Keratinocyte (primary cell): ENCODE data around the gene KLK6. TPM values are rescaled to one million over a fixed set of nuclear protein-coding genes. Genes with fewer than 3 reads are reported as not detected.

Source experiments
- DNase-seq: peaks from one replicate; pipeline ENCODE4 v3.0.0-alpha.2; 2011; ENCODE audit warnings: low read depth, missing footprints, low spot score
- FAIRE-seq: peaks from 2 replicates; lab custom pipeline; 2011; peaks lifted over from hg19 to GRCh38; lab: Jason Lieb, UNC
- H2AFZ ChIP-seq: 2 replicates; pipeline ENCODE4 v1.6.0; 2012; ENCODE audit warnings: low read length, control low read depth, inconsistent platforms; ENCODE audit not compliant: control insufficient read depth
- H3K27ac ChIP-seq: 2 replicates; pipeline ENCODE4 v1.5.1; 2011; ENCODE audit warnings: low read length; ENCODE audit not compliant: control insufficient read depth, insufficient read depth
- H3K27me3 ChIP-seq: 3 replicates; pipeline ENCODE4 v1.6.0; 2011; ENCODE audit warnings: low read length; ENCODE audit not compliant: control insufficient read depth, insufficient read depth; ENCODE audit errors: extremely low read depth
- H3K36me3 ChIP-seq, 2 experiments: 2 replicates in 1 of 2; 3 replicates in 1 of 2; pipeline ENCODE4 v1.5.1; 2011; ENCODE audit warnings: low read length in 2 of 2, mild to moderate bottlenecking in 1 of 2; ENCODE audit not compliant: control insufficient read depth in 2 of 2, insufficient read depth in 2 of 2; ENCODE audit errors: extremely low read depth in 1 of 2
- H3K4me1 ChIP-seq: 3 replicates; pipeline ENCODE4 v1.5.1; 2011; ENCODE audit warnings: low read length; ENCODE audit not compliant: control insufficient read depth, insufficient read depth; ENCODE audit errors: extremely low read depth
- H3K4me2 ChIP-seq: 3 replicates; pipeline ENCODE4 v1.6.0; 2011; ENCODE audit warnings: low read depth, low read length; ENCODE audit not compliant: control insufficient read depth, insufficient read depth; ENCODE audit errors: extremely low read depth
- H3K4me3 ChIP-seq, 3 experiments: fragments of 200-600 bp in 1 of 3; sonication (generic) in 1 of 3; 2 replicates in 2 of 3; 3 replicates in 1 of 3; pipeline ENCODE4 v1.5.1; 2011 to 2016; ENCODE audit warnings: low read length in 3 of 3, mild to moderate bottlenecking in 3 of 3, control low read depth in 2 of 3, inconsistent platforms in 1 of 3, low read depth in 1 of 3, mixed read lengths in 1 of 3, mixed run types in 1 of 3, moderate library complexity in 1 of 3; ENCODE audit not compliant: control insufficient read depth in 2 of 3, insufficient read depth in 2 of 3; ENCODE audit errors: extremely low read depth in 1 of 3
- H3K79me2 ChIP-seq: 2 replicates; pipeline ENCODE4 v1.6.0; 2012; ENCODE audit warnings: low read length; ENCODE audit not compliant: control insufficient read depth, insufficient read depth
- H3K9ac ChIP-seq: 3 replicates; pipeline ENCODE4 v1.6.0; 2011; ENCODE audit warnings: low read length; ENCODE audit not compliant: control insufficient read depth, insufficient read depth; ENCODE audit errors: extremely low read depth
- H3K9me1 ChIP-seq: 3 replicates; pipeline ENCODE4 v1.6.0; 2011; ENCODE audit warnings: low read length; ENCODE audit not compliant: control insufficient read depth, insufficient read depth; ENCODE audit errors: extremely low read depth
- H3K9me3 ChIP-seq: 2 replicates; pipeline ENCODE4 v1.5.1; 2012; ENCODE audit warnings: low read depth, low read length; ENCODE audit not compliant: control insufficient read depth
- H4K20me1 ChIP-seq: 3 replicates; pipeline ENCODE4 v1.6.0; 2011; ENCODE audit warnings: low read length; ENCODE audit not compliant: control insufficient read depth, insufficient read depth; ENCODE audit errors: extremely low read depth
- EZH2 ChIP-seq: IDR thresholded peaks from one replicate; pipeline ENCODE4 v1.6.1; 2012; ENCODE audit warnings: inconsistent platforms, mild to moderate bottlenecking, low read length, moderate library complexity
- dilution Hi-C: fragments of 300-500 bp; cut with MboI; formaldehyde crosslinking; loops from one replicate; pipeline ENCODE4 v1.7.0; 2020; ENCODE audit warnings: low sequenced_read_pairs; ENCODE audit not compliant: extremely low pct_ligation_motif_present
- polyA plus RNA-seq, 5 experiments: library from polyadenylated mRNA; depleted of rRNA in 3 of 5; stranded (reverse) in 3 of 5; stranded (forward) in 1 of 5; unstranded in 1 of 5; fragments of >200 nt; gene quantifications; 1 replicate in 1 of 5; 2 replicates in 3 of 5; 3 replicates in 1 of 5; pipeline versions ENCODE4 v1.2.1 to v1.2.3, GENCODE V29; 2011 to 2012; ENCODE audit warnings: missing spikeins in 2 of 5, low read depth in 1 of 5, low replicate concordance in 1 of 5
- TF ChIP-seq, protein P1 (sequence below), 3 experiments: IDR thresholded peaks in 1 of 3; conservative IDR thresholded peaks in 1 of 3; optimal IDR thresholded peaks in 1 of 3; 2 replicates in 2 of 3; 3 replicates in 1 of 3; pipeline versions ENCODE3 to v1.5.1; 2011; ENCODE audit warnings: low read length in 3 of 3, mild to moderate bottlenecking in 3 of 3, moderate library complexity in 2 of 3, control low read depth in 1 of 3, inconsistent platforms in 1 of 3; ENCODE audit not compliant: insufficient read depth in 2 of 3; ENCODE audit errors: extremely low read depth in 1 of 3

KLK6 gene
- polyA plus RNA-seq, 1 donor (not counting 4 experiments of a cell fraction or from before 2014, with no cell fraction given) = 1.9 TPM

DNA sequence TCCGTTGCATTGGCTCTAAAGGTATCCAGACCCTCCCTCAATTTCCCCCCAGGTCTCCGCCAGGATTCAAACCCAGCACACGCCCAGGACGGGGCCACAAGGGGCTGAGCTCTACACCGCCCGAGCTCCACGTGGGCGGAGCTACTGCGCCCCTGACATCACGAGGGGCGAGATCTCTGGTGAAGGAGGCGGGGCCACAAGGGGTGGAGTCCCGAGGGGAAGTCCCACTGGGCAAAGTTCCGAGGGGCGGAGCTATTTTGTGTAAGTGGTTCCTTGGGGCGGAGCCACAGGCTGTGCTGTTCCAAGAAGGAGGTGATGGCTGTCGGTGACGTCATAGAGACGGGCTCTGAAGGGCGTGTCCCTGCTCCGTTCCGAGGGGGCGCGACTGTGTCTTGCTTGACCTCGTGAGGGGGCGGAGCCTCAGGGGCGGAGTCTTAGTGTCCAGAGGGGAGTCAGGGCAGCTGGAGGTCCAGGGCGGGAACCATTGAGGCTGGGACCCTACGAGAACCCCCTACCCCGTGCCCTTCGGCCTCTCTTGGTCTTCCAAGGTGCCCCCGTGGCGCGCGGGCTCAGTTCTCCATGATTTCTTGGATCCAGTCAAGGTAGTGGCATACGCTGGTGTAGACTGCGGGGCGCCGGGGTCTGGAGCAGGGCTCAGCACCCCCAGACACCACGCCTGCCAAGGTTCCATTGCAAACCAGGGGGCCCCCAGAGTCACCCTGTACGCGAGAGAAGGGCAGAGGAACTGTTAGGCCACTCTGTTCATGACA lies 33.3 kb upstream of the KLK6 start:
- dilution Hi-C loops = no loop called here
- TF ChIP-seq, protein P1, sequence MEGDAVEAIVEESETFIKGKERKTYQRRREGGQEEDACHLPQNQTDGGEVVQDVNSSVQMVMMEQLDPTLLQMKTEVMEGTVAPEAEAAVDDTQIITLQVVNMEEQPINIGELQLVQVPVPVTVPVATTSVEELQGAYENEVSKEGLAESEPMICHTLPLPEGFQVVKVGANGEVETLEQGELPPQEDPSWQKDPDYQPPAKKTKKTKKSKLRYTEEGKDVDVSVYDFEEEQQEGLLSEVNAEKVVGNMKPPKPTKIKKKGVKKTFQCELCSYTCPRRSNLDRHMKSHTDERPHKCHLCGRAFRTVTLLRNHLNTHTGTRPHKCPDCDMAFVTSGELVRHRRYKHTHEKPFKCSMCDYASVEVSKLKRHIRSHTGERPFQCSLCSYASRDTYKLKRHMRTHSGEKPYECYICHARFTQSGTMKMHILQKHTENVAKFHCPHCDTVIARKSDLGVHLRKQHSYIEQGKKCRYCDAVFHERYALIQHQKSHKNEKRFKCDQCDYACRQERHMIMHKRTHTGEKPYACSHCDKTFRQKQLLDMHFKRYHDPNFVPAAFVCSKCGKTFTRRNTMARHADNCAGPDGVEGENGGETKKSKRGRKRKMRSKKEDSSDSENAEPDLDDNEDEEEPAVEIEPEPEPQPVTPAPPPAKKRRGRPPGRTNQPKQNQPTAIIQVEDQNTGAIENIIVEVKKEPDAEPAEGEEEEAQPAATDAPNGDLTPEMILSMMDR (optimal IDR thresholded peaks at IDR 0.05 in 1 of 3, IDR thresholded peaks at IDR 0.05 in 1 of 3, conservative IDR thresholded peaks at IDR 0.05 in 1 of 3; ENCODE audit: extremely low read depth in 1 of 3, insufficient read depth in 2 of 3, low read length in 3 of 3) = no peak
- TF ChIP-seq EZH2 = no peak
- Histone ChIP-seq H3K4me1 (peaks cover 42% of the 10 kb centered on the region), H3K9me1 (no peaks in the 10 kb centered on the region), H3K9me3 (no peaks in the 10 kb centered on the region), H3K9ac (peak overlapping the region; percentile 86), H3K79me2 (peaks cover 14% of the 10 kb centered on the region), H3K36me3 (peaks cover 0 to 6% of the 10 kb centered on the region in 2 experiments), H3K4me3 (peak overlapping the region; percentile 47 to 87 (median 85)), H4K20me1 (no peaks in the 10 kb centered on the region), H2AFZ (peak overlapping the region; percentile 37), H3K27me3 (no peaks in the 10 kb centered on the region), H3K4me2 (peak overlapping the region; percentile 83), H3K27ac (peak overlapping the region; percentile 80)
- FAIRE-seq (peak; percentile 96), DNase-seq (no peak)

DNA sequence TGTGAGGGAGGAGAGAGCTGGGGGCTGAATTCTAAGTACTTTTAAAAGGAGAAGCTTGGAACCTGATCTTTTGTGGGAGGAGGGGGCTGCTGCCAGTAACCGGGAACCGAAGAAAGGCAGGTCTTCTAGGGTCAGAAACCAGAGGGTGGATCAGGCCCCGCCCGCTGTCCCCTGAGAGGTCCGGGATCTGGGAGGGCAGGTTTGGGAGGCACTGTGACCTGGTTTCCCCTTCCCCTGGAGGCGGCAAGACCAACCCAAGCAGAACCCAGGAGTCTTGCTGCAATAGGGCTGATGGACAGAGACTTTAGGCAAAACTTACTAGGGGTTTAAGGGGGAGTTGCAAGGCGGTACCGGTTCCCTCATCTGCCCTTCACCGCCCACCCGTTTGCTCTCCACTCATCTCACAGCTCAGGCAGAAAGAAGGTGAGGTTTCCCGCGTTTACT lies 32.7 kb upstream of the KLK6 start:
- Histone ChIP-seq H3K36me3 (peaks cover 0 to 6% of the 10 kb centered on the region in 2 experiments), H3K27ac (peak overlapping the region; percentile 80), H3K4me3 (peak overlapping the region; percentile 47 to 87 (median 85)), H3K4me1 (peaks cover 42% of the 10 kb centered on the region), H3K79me2 (peaks cover 14% of the 10 kb centered on the region), H2AFZ (peak overlapping the region; percentile 37), H3K27me3 (no peaks in the 10 kb centered on the region), H3K4me2 (peak overlapping the region; percentile 83), H3K9me1 (no peaks in the 10 kb centered on the region), H4K20me1 (no peaks in the 10 kb centered on the region), H3K9ac (peak overlapping the region; percentile 86), H3K9me3 (no peaks in the 10 kb centered on the region)
- FAIRE-seq (no peak), DNase-seq (no peak)
- TF ChIP-seq EZH2 = no peak
- TF ChIP-seq, protein P1 (optimal IDR thresholded peaks at IDR 0.05 in 1 of 3, IDR thresholded peaks at IDR 0.05 in 1 of 3, conservative IDR thresholded peaks at IDR 0.05 in 1 of 3; ENCODE audit: extremely low read depth in 1 of 3, insufficient read depth in 2 of 3, low read length in 3 of 3) = no peak
- dilution Hi-C loops = no loop called here
